GM06990 (cell line): ENCODE results near the gene PELI3.

ENCODE experiments used
- DNase-seq: peaks from one replicate; pipeline ENCODE4 v3.0.0-alpha.2; 2011; ENCODE audit not compliant: insufficient read length; ENCODE audit errors: extremely low read depth
- H3K27me3 ChIP-seq: replicated peaks from 2 replicates; pipeline ENCODE4 v1.6.0; 2011; ENCODE audit warnings: low read length; ENCODE audit not compliant: control insufficient read depth, insufficient read depth
- H3K36me3 ChIP-seq: 2 replicates; pipeline ENCODE4 v1.5.1; 2011; ENCODE audit warnings: low read length; ENCODE audit not compliant: control insufficient read depth, insufficient read depth
- H3K4me3 ChIP-seq: replicated peaks from 2 replicates; pipeline ENCODE4 v1.5.1; 2011; ENCODE audit warnings: low read depth, mild to moderate bottlenecking, control low read depth, low read length
- CTCF ChIP-seq: IDR thresholded peaks from 2 replicates; pipeline ENCODE4 v1.5.1; 2011; ENCODE audit warnings: low read length, control low read depth, mild to moderate bottlenecking, inconsistent platforms; ENCODE audit not compliant: insufficient read depth, poor library complexity, severe bottlenecking

The PELI3 gene

GRCh38 chr11:66447012-66447411 lies 19.7 kb upstream of the PELI3 start:
- no peak for DNase-seq
- Histone ChIP-seq H3K4me3 (no peak overlapping the region), H3K27me3 (no peaks in the 10 kb centered on the region; the same call in 1 of the 2 replicates), H3K36me3 (no peaks in the 10 kb centered on the region)
- no peak for TF ChIP-seq CTCF

- no peak for TF ChIP-seq CTCF
- Histone ChIP-seq H3K27me3 (no peaks in the 10 kb centered on the region; the same call in 1 of the 2 replicates), H3K4me3 (no peak overlapping the region), H3K36me3 (no peaks in the 10 kb centered on the region)
- DNase-seq = no peak
These were observed 18.2 kb upstream of the PELI3 start for GRCh38 chr11:66448523-66448922.

GRCh38 chr11:66450560-66450959 lies 16.1 kb upstream of the PELI3 start:
- Histone ChIP-seq H3K36me3 (no peaks in the 10 kb centered on the region), H3K4me3 (no peak overlapping the region), H3K27me3 (no peaks in the 10 kb centered on the region; the same call in 1 of the 2 replicates)
- no peak for DNase-seq
- no peak for TF ChIP-seq CTCF

- no peaks in the 10 kb centered on the region for H3K36me3 ChIP-seq
- DNase-seq = no peak
- H3K4me3 ChIP-seq = no peak overlapping the region
- no peak for TF ChIP-seq CTCF
- H3K27me3 ChIP-seq = no peaks in the 10 kb centered on the region; the same call in 1 of the 2 replicates
These were observed 15.0 kb upstream of the PELI3 start for GRCh38 chr11:66451663-66452062.

- no peak for DNase-seq
- no peaks in the 10 kb centered on the region for H3K36me3 ChIP-seq
- H3K4me3 ChIP-seq = no peak overlapping the region
- H3K27me3 ChIP-seq = no peaks in the 10 kb centered on the region; the same call in 1 of the 2 replicates
- TF ChIP-seq CTCF = no peak
These were observed 12.5 kb upstream of the PELI3 start for GRCh38 chr11:66454247-66454646.

- DNase-seq = no peak
- TF ChIP-seq CTCF = no peak
- no peaks in the 10 kb centered on the region; the same call in 1 of the 2 replicates for H3K27me3 ChIP-seq
- H3K36me3 ChIP-seq = no peaks in the 10 kb centered on the region
- H3K4me3 ChIP-seq = no peak overlapping the region
These were observed 11.9 kb upstream of the PELI3 start for GRCh38 chr11:66454828-66455227.
